Liver (tissue), 3 donors: ENCODE results near the gene LCE3E.

Experiments
- CTCF ChIP-seq: fragments of 150-350 bp; IDR thresholded peaks from 2 replicates; pipeline ENCODE4 v1.5.1; 2017; ENCODE audit warnings: improper control_type of control experiment, low read depth, low read length; ENCODE audit not compliant: missing input control
- JUND ChIP-seq, 2 donors: IDR thresholded peaks; 2 replicates each; pipeline ENCODE4 v1.6.1; 2016; ENCODE audit warnings: antibody characterized with exemption in 2 of 2
- RXRA ChIP-seq, 2 donors: IDR thresholded peaks; 2 replicates each; pipeline ENCODE4 v1.6.1; 2017 to 2018; ENCODE audit warnings: antibody characterized with exemption in 2 of 2, mild to moderate bottlenecking in 1 of 2
- ZBTB33 ChIP-seq: IDR thresholded peaks from 2 replicates; pipeline ENCODE4 v1.6.1; 2016; ENCODE audit warnings: antibody characterized with exemption
- TF ChIP-seq, protein P1 (sequence below): IDR thresholded peaks from 2 replicates; pipeline ENCODE4 v1.6.1; 2016; ENCODE audit warnings: antibody characterized with exemption, mild to moderate bottlenecking
- TF ChIP-seq, protein P2 (sequence below): IDR thresholded peaks from 2 replicates; pipeline ENCODE4 v1.6.1; 2016; ENCODE audit warnings: antibody characterized with exemption
- donor health status: healthy.
- donor health status: healthy.

DNA sequence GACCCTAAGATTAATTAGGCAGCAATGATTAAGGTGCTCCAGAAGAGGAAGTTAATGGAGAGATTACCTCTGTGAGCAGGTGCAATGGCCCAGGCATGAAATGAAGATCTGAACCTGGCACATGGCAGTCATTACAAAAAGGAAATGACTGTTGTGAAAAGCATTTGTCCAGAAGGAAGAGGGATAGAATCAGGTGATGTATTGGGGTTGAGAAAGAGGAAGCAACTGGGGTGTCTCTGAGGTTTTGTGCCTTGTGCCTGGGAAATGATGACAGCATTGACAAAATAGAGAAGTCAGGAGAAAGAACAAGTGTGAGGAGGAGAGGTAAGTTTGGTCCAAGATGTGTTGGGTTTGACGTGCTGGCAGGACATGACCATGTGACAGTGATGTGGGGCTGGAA, 46.7 kb downstream of the LCE3E start:
- TF ChIP-seq CTCF (no peak), RXRA (IDR thresholded peaks at IDR 0.05) (no peak), JUND (IDR thresholded peaks at IDR 0.05) (no peak), ZBTB33 (no peak)
- TF ChIP-seq, protein P1, sequence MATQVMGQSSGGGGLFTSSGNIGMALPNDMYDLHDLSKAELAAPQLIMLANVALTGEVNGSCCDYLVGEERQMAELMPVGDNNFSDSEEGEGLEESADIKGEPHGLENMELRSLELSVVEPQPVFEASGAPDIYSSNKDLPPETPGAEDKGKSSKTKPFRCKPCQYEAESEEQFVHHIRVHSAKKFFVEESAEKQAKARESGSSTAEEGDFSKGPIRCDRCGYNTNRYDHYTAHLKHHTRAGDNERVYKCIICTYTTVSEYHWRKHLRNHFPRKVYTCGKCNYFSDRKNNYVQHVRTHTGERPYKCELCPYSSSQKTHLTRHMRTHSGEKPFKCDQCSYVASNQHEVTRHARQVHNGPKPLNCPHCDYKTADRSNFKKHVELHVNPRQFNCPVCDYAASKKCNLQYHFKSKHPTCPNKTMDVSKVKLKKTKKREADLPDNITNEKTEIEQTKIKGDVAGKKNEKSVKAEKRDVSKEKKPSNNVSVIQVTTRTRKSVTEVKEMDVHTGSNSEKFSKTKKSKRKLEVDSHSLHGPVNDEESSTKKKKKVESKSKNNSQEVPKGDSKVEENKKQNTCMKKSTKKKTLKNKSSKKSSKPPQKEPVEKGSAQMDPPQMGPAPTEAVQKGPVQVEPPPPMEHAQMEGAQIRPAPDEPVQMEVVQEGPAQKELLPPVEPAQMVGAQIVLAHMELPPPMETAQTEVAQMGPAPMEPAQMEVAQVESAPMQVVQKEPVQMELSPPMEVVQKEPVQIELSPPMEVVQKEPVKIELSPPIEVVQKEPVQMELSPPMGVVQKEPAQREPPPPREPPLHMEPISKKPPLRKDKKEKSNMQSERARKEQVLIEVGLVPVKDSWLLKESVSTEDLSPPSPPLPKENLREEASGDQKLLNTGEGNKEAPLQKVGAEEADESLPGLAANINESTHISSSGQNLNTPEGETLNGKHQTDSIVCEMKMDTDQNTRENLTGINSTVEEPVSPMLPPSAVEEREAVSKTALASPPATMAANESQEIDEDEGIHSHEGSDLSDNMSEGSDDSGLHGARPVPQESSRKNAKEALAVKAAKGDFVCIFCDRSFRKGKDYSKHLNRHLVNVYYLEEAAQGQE: no peak
- TF ChIP-seq, protein P2, sequence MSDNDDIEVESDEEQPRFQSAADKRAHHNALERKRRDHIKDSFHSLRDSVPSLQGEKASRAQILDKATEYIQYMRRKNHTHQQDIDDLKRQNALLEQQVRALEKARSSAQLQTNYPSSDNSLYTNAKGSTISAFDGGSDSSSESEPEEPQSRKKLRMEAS: no peak
